HEK293T (cell line): ENCODE measurements around the gene TMX1.

ENCODE experiments used
- BHLHE40 ChIP-seq: fragments of 450-650 bp; IDR thresholded peaks from 2 replicates; pipeline ENCODE4 v1.6.1; 2016; ENCODE audit warnings: mild to moderate bottlenecking, moderate library complexity, borderline replicate concordance
- CTBP1 ChIP-seq: fragments of 450-650 bp; IDR thresholded peaks from 2 replicates; pipeline ENCODE4 v1.6.1; 2016; ENCODE audit warnings: borderline replicate concordance
- ELF4 ChIP-seq: fragments of 450-650 bp; IDR thresholded peaks from 2 replicates; pipeline ENCODE4 v1.6.1; 2017; ENCODE audit warnings: antibody characterized with exemption
- FOXA1 ChIP-seq: fragments of 450-650 bp; IDR thresholded peaks from 2 replicates; pipeline ENCODE4 v1.6.1; 2016; ENCODE audit warnings: mild to moderate bottlenecking
- FOXK2 ChIP-seq: fragments of 450-650 bp; IDR thresholded peaks from 2 replicates; pipeline ENCODE4 v1.6.1; 2016; ENCODE audit warnings: mild to moderate bottlenecking
- FOXM1 ChIP-seq: fragments of 450-650 bp; IDR thresholded peaks from 2 replicates; pipeline ENCODE4 v1.6.1; 2017; ENCODE audit warnings: mild to moderate bottlenecking, borderline replicate concordance
- HDGF ChIP-seq: fragments of 450-650 bp; IDR thresholded peaks from 2 replicates; pipeline ENCODE4 v1.6.1; 2017; ENCODE audit warnings: antibody characterized with exemption, borderline replicate concordance
- L3MBTL2 ChIP-seq: fragments of 450-650 bp; conservative IDR thresholded peaks from 2 replicates; pipeline ENCODE4 v1.6.1; 2016; ENCODE audit warnings: mild to moderate bottlenecking
- NFRKB ChIP-seq: fragments of 450-650 bp; IDR thresholded peaks from 2 replicates; pipeline ENCODE4 v1.6.1; 2016; ENCODE audit warnings: mild to moderate bottlenecking, moderate library complexity
- SP1 ChIP-seq: fragments of 450-650 bp; IDR thresholded peaks from 2 replicates; pipeline ENCODE4 v1.6.1; 2017
- TARDBP ChIP-seq: fragments of 450-650 bp; IDR thresholded peaks from 2 replicates; pipeline ENCODE4 v1.6.1; 2016
- ZNF384 ChIP-seq: fragments of 450-650 bp; IDR thresholded peaks from 2 replicates; pipeline ENCODE4 v1.6.1; 2016

DNA sequence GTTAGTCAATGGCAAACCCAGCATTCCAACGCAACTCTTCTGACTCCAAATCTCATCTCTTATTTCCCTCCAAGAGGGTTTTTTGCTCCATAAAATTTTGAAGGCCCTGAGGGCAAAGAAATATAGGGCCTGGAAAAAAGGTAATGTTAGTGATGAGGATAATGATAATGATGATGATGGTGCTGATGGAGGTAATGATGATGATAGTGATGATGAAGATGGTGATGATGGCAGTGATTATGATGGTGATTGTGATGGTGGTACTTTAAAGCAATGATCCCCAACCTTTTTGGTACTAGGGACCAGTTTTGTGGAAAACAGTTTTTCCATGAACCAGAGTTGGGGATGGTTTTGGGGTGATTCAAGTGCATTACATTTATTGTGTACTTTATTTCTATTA, 50.1 kb downstream of the TMX1 start:
- TF ChIP-seq ZNF384 (no peak), L3MBTL2 (no peak), TARDBP (no peak), BHLHE40 (no peak), NFRKB (no peak), FOXM1 (no peak), SP1 (no peak), FOXK2 (no peak), ELF4 (no peak), HDGF (no peak), FOXA1 (no peak), CTBP1 (no peak)
